WTC11 (cell line): ENCODE data around the gene ASPHD1. TPM values are rescaled to one million over a fixed set of nuclear protein-coding genes. Genes with fewer than 3 reads are reported as not detected.
A peak's percentile ranks its signal among the peaks of the same experiment; 100 is the strongest.

Source experiments
- ATAC-seq: fragments of 200-7000 bp; cut with Tn5 transposase; 2 replicates; pipeline ENCODE4 v1.10.0; 2021; ENCODE audit warnings: mild to moderate bottlenecking, moderate library complexity
- CTCF ChIA-PET: fragments of 300-600 bp; sonication (Branson Sonifier 250); formaldehyde crosslinking; loops from one replicate; lab custom pipeline; 2021; ENCODE audit warnings: antibody characterized with exemption; lab: Charles Lee
- POLR2A ChIA-PET: fragments of 350-600 bp; sonication (Branson Sonifier 250); formaldehyde crosslinking; loops from one replicate; lab custom pipeline; 2021; ENCODE audit warnings: antibody characterized with exemption; lab: Charles Lee
- DNase-seq: peaks from one replicate; pipeline ENCODE4 v3.0.0; 2021; ENCODE audit warnings: low spot score
- H3K27ac Mint-ChIP-seq: 2 replicates; pipeline ENCODE4 v1.8.0; 2021; ENCODE audit warnings: mixed read lengths
- H3K27me3 Mint-ChIP-seq: 2 replicates; pipeline ENCODE4 v1.8.0; 2021; ENCODE audit warnings: low read depth, mild to moderate bottlenecking, moderate library complexity, mixed read lengths
- H3K36me3 Mint-ChIP-seq: 2 replicates; pipeline ENCODE4 v1.8.0; 2021; ENCODE audit warnings: mixed read lengths
- H3K4me1 Mint-ChIP-seq: 2 replicates; pipeline ENCODE4 v1.8.0; 2022; ENCODE audit warnings: mixed read lengths
- H3K4me3 Mint-ChIP-seq: 2 replicates; pipeline ENCODE4 v1.8.0; 2021; ENCODE audit warnings: mild to moderate bottlenecking, moderate library complexity, mixed read lengths
- H3K9me3 Mint-ChIP-seq: 2 replicates; pipeline ENCODE4 v1.8.0; 2021; ENCODE audit warnings: mixed read lengths
- AR ChIP-seq: fragments of 250-450 bp; sonication (Bioruptor Pico); IDR thresholded peaks from 2 replicates; pipeline ENCODE4 v1.9.0; 2021; ENCODE audit warnings: mild to moderate bottlenecking
- CDX4 ChIP-seq: fragments of 250-450 bp; sonication (Bioruptor Pico); IDR thresholded peaks from 2 replicates; pipeline ENCODE4 v1.9.0; 2021; ENCODE audit warnings: moderate library complexity, mild to moderate bottlenecking, inconsistent platforms, borderline replicate concordance
- ELF4 ChIP-seq: sonication (generic); formaldehyde crosslinking; IDR thresholded peaks from 2 replicates; pipeline ENCODE4 v1.8.1; 2022; ENCODE audit warnings: low read depth, mild to moderate bottlenecking, moderate library complexity, missing genetic modification reagents
- FOXJ3 ChIP-seq: sonication (generic); formaldehyde crosslinking; IDR thresholded peaks from 2 replicates; pipeline ENCODE4 v1.9.0; 2021; ENCODE audit warnings: missing genetic modification reagents, mild to moderate bottlenecking, borderline replicate concordance
- GTF2I ChIP-seq: fragments of 250-450 bp; sonication (Bioruptor Pico); conservative IDR thresholded peaks from 2 replicates; pipeline ENCODE4 v1.4.0; 2021; ENCODE audit warnings: mild to moderate bottlenecking
- IRF2 ChIP-seq: sonication (generic); formaldehyde crosslinking; IDR thresholded peaks from 2 replicates; pipeline ENCODE4 v1.8.0; 2022; ENCODE audit warnings: low read depth, missing genetic modification reagents, borderline replicate concordance
- NR2C2 ChIP-seq: sonication (generic); formaldehyde crosslinking; IDR thresholded peaks from 2 replicates; pipeline ENCODE4 v1.8.0; 2022; ENCODE audit warnings: mild to moderate bottlenecking, missing genetic modification reagents
- SMAD3 ChIP-seq: sonication (generic); formaldehyde crosslinking; IDR thresholded peaks from 2 replicates; pipeline ENCODE4 v1.8.0; 2022; ENCODE audit warnings: missing genetic modification reagents, mild to moderate bottlenecking, borderline replicate concordance
- SMAD4 ChIP-seq: sonication (generic); formaldehyde crosslinking; IDR thresholded peaks from 2 replicates; pipeline ENCODE4 v1.8.0; 2022; ENCODE audit warnings: mild to moderate bottlenecking, missing genetic modification reagents
- SOX15 ChIP-seq: fragments of 250-450 bp; sonication (Bioruptor Pico); IDR thresholded peaks from 2 replicates; pipeline ENCODE4 v1.9.0; 2021; ENCODE audit warnings: mild to moderate bottlenecking
- TEAD4 ChIP-seq: sonication (generic); formaldehyde crosslinking; IDR thresholded peaks from 2 replicates; pipeline ENCODE4 v1.8.0; 2022; ENCODE audit warnings: mild to moderate bottlenecking, missing genetic modification reagents
- USF2 ChIP-seq: sonication (generic); formaldehyde crosslinking; IDR thresholded peaks from 2 replicates; pipeline ENCODE4 v1.8.1; 2023; ENCODE audit warnings: mild to moderate bottlenecking, missing genetic modification reagents, moderate library complexity
- ZBTB21 ChIP-seq: sonication (generic); formaldehyde crosslinking; IDR thresholded peaks from 2 replicates; pipeline ENCODE4 v1.8.1; 2023; ENCODE audit warnings: mild to moderate bottlenecking, missing genetic modification reagents, borderline replicate concordance
- ZNF121 ChIP-seq: sonication (generic); formaldehyde crosslinking; IDR thresholded peaks from 2 replicates; pipeline ENCODE4 v1.8.0; 2023; ENCODE audit warnings: missing genetic modification reagents
- ZNF219 ChIP-seq: sonication (generic); formaldehyde crosslinking; IDR thresholded peaks from 2 replicates; pipeline ENCODE4 v1.8.0; 2023; ENCODE audit warnings: missing genetic modification reagents, mild to moderate bottlenecking, borderline replicate concordance
- ZNF416 ChIP-seq: fragments of 250-450 bp; sonication (Bioruptor Pico); IDR thresholded peaks from 2 replicates; pipeline ENCODE4 v1.9.0; 2021; ENCODE audit warnings: mild to moderate bottlenecking, inconsistent platforms
- ZNF423 ChIP-seq: fragments of 250-450 bp; sonication (Bioruptor Pico); IDR thresholded peaks from 2 replicates; pipeline ENCODE4 v2.1.2; 2022; ENCODE audit warnings: mild to moderate bottlenecking, moderate library complexity
- total RNA-seq: library from RNA; stranded (reverse); gene quantifications from 3 replicates; pipeline ENCODE4 v1.2.3, GENCODE V29; 2021
- TF ChIP-seq, protein P1 (sequence below): sonication (generic); formaldehyde crosslinking; IDR thresholded peaks from 2 replicates; pipeline ENCODE4 v1.8.1; 2023; ENCODE audit warnings: mild to moderate bottlenecking, moderate library complexity, missing genetic modification reagents

ASPHD1 gene
- total RNA-seq, 1 experiment from 2014 or later, result 26.9 TPM

DNA sequence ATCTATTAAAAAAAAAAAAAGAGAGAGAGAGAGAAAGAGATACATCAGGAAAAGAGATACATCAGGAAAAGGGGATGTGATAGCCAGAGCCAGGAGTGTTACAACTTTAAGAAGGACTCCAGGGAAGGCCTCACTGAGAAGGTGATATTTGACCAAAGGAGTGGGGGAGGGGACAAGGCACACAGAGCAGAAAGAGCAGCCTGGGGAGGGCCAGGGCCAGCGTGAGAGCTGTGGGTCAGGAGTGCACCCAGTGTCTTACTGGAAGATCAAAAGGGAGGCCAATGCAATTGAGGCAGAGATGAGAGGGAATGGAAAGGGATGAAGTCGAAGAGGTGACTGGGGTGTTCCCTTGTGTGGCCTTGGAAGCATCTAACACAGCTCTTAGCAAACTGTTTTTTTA, 7.7 kb downstream of the ASPHD1 start:
- DNase-seq (no peak), ATAC-seq (no peak)
- CTCF ChIA-PET, result interaction anchor here (1.0 to 2.7 kb wide), 3 partner anchors 8 to 35 kb away, joined by 3 to 10 read pairs (median 3); partner anchors contain the start of genes ASPHD1 and SEZ6L2
- Mint-ChIP-seq H3K27ac (peak overlapping the region; percentile 87; the same call in 1 of the 2 replicates), H3K9me3 (no peaks in the 10 kb centered on the region), H3K36me3 (peaks cover 4% of the 10 kb centered on the region; the same call in 1 of the 2 replicates)
- TF ChIP-seq ELF4 (CRISPR knock-in tag) (no peak), ZNF121 (CRISPR knock-in tag) (no peak), ZBTB21 (CRISPR knock-in tag) (no peak), IRF2 (no peak), GTF2I (CRISPR knock-in tag) (no peak), SOX15 (CRISPR knock-in tag) (no peak), SMAD4 (no peak), USF2 (CRISPR knock-in tag) (no peak), ZNF423 (CRISPR knock-in tag) (no peak), ZNF416 (no peak), AR (CRISPR knock-in tag) (no peak), CDX4 (CRISPR knock-in tag) (no peak), SMAD3 (CRISPR knock-in tag) (no peak), FOXJ3 (CRISPR knock-in tag) (no peak), NR2C2 (CRISPR knock-in tag) (no peak), ZNF219 (no peak)
- TF ChIP-seq, protein P1, sequence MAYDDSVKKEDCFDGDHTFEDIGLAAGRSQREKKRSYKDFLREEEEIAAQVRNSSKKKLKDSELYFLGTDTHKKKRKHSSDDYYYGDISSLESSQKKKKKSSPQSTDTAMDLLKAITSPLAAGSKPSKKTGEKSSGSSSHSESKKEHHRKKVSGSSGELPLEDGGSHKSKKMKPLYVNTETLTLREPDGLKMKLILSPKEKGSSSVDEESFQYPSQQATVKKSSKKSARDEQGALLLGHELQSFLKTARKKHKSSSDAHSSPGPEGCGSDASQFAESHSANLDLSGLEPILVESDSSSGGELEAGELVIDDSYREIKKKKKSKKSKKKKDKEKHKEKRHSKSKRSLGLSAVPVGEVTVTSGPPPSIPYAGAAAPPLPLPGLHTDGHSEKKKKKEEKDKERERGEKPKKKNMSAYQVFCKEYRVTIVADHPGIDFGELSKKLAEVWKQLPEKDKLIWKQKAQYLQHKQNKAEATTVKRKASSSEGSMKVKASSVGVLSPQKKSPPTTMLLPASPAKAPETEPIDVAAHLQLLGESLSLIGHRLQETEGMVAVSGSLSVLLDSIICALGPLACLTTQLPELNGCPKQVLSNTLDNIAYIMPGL (CRISPR knock-in tag), result no peak
- TF ChIP-seq, all 79 proteins: peak for 0
- POLR2A ChIA-PET, result interaction anchor here (0.7 to 2.1 kb wide), 2 partner anchors 9 to 92 kb away, joined by 4 to 6 read pairs; no protein-coding TSS in a partner anchor
- Mint-ChIP-seq H3K27me3 (no peaks in the 10 kb centered on the region), H3K4me1 (peaks cover 12% of the 10 kb centered on the region), H3K4me3 (no peak overlapping the region)

DNA sequence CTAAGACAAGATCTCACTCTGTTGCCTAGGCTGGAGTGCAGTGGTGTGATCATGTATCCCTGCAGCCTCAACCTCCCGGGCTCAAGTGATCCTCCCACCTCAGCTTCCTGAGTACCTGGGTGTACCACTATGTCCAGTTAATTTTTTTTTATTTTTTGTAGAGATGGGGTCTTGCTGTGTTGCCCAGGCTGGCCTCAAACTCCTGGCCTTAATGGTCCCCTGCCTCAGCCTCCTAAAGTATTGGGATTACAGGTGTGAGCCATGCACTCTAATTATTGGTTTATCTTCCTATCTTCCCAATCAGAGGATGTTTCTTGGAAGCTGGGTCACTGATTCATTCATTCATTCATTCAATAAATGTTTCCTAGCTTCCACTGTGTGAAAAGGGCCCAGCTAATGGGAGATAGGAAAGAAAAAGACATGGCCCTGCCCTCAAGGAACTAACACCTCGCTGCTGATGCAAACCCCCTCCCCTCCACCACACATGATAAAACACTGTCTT, 8.5 kb downstream of the ASPHD1 start:
- H3K4me3 Mint-ChIP-seq, result no peak overlapping the region
- CTCF ChIA-PET, result interaction anchor here (1.0 to 2.7 kb wide), 6 partner anchors 9 to 124 kb away, joined by 3 to 10 read pairs (median 3); partner anchors contain the start of genes ASPHD1 and SEZ6L2
- peaks cover 8% of the 10 kb centered on the region for H3K4me1 Mint-ChIP-seq
- H3K36me3 Mint-ChIP-seq, result peaks cover 4% of the 10 kb centered on the region; the same call in 1 of the 2 replicates
- H3K27ac Mint-ChIP-seq, result no peak overlapping the region
- ATAC-seq (no peak), DNase-seq (no peak)
- TF ChIP-seq ZNF121 (CRISPR knock-in tag) (peak; percentile 79), TEAD4 (CRISPR knock-in tag) (no peak)
- no peaks in the 10 kb centered on the region for H3K27me3 Mint-ChIP-seq
- POLR2A ChIA-PET, result no interaction called here
- no peaks in the 10 kb centered on the region for H3K9me3 Mint-ChIP-seq
